ENCODE results near the gene KLHL9.
A peak's percentile ranks its signal among the peaks of the same experiment; 100 is the strongest.
"Not testable (repeated sequence)": the region's sequence is repeated elsewhere in the genome, so short reads cannot be mapped to it uniquely, and the experiment has no call there.

Gene KLHL9

GRCh38 chr9:21334701-21335632 is at the start of gene KLHL9:
KLHL9 (minus strand) TSS chr9:21335404; CDS start chr9:21334859, 545 bp downstream.
- DNase-seq (ENCODE audit: low read depth), result peak; percentile 48

GRCh38 chr9:21383627-21384026 is 48.4 kb upstream of the KLHL9 start:
- no peak for DNase-seq (ENCODE audit: low read depth)

- DNase-seq (ENCODE audit: low read depth), result no peak
Observed at GRCh38 chr9:21381448-21382339, 46.5 kb upstream of the KLHL9 start.

GRCh38 chr9:21371467-21371866 is 36.3 kb upstream of the KLHL9 start:
- DNase-seq (ENCODE audit: low read depth), result not testable (repeated sequence)

- no peak for DNase-seq (ENCODE audit: low read depth)
Observed at GRCh38 chr9:21367957-21368356, 32.8 kb upstream of the KLHL9 start, which contains the start of gene IFNA13. IFNA13 (minus strand) TSS chr9:21368057; CDS start chr9:21368010, 47 bp downstream.

GRCh38 chr9:21367169-21367568 is 32.0 kb upstream of the KLHL9 start:
- DNase-seq (ENCODE audit: low read depth), result not testable (repeated sequence)

- no peak for DNase-seq (ENCODE audit: low read depth)
Observed at GRCh38 chr9:21362287-21362686, 27.1 kb upstream of the KLHL9 start.

GRCh38 chr9:21357479-21358460 is 22.6 kb upstream of the KLHL9 start:
- no peak for DNase-seq (ENCODE audit: low read depth)

- DNase-seq (ENCODE audit: low read depth), result no peak
Observed at GRCh38 chr9:21350787-21351186, 15.6 kb upstream of the KLHL9 start, which contains the start of gene IFNA6. IFNA6 (minus strand) TSS chr9:21350887; CDS start chr9:21350887, 0 bp downstream.

- no peak for DNase-seq (ENCODE audit: low read depth)
Observed at GRCh38 chr9:21348430-21348970, 13.3 kb upstream of the KLHL9 start.

- no peak for DNase-seq (ENCODE audit: low read depth)
Observed at GRCh38 chr9:21340735-21341134, 5.5 kb upstream of the KLHL9 start.

- no peak for DNase-seq (ENCODE audit: low read depth)
Observed at GRCh38 chr9:21336457-21336856, 1.3 kb upstream of the KLHL9 start.

GRCh38 chr9:21333226-21333625 is 2.0 kb downstream of the KLHL9 start:
- DNase-seq (ENCODE audit: low read depth), result no peak

- DNase-seq (ENCODE audit: low read depth), result no peak
Observed at GRCh38 chr9:21331676-21332402, 3.4 kb downstream of the KLHL9 start.

- no peak for DNase-seq (ENCODE audit: low read depth)
Observed at GRCh38 chr9:21326526-21327139, 8.6 kb downstream of the KLHL9 start.

- DNase-seq (ENCODE audit: low read depth), result no peak
Observed at GRCh38 chr9:21324047-21324446, 11.2 kb downstream of the KLHL9 start.

GRCh38 chr9:21322911-21323461 is 12.2 kb downstream of the KLHL9 start:
- DNase-seq (ENCODE audit: low read depth), result no peak

- DNase-seq (ENCODE audit: low read depth), result no peak
Observed at GRCh38 chr9:21320465-21320864, 14.7 kb downstream of the KLHL9 start.
